Endothelial cell of umbilical vein (primary cell): ENCODE results near the gene C11orf21.

Experiments used
- CTCF ChIP-seq, 2 donors: IDR thresholded peaks; 1 replicate in 1 of 2; 2 replicates in 1 of 2; pipeline ENCODE4 v1.5.1; 2011; ENCODE audit warnings: low read length in 2 of 2, mild to moderate bottlenecking in 2 of 2, moderate library complexity in 2 of 2, control low read depth in 1 of 2, inconsistent platforms in 1 of 2, low read depth in 1 of 2; ENCODE audit not compliant: insufficient read depth in 1 of 2; ENCODE audit errors: extremely low read depth in 1 of 2
- EZH2 ChIP-seq: IDR thresholded peaks from 2 replicates; pipeline ENCODE4 v1.6.1; 2012; ENCODE audit warnings: borderline replicate concordance, low read depth, mild to moderate bottlenecking, moderate library complexity, low read length, inconsistent platforms; ENCODE audit not compliant: severe bottlenecking
- FOS ChIP-seq: IDR thresholded peaks from 2 replicates; pipeline ENCODE4 v1.6.1; 2011; ENCODE audit warnings: mild to moderate bottlenecking, low read length, moderate library complexity, borderline replicate concordance; ENCODE audit not compliant: insufficient read depth
- GATA2 ChIP-seq: IDR thresholded peaks from 2 replicates; pipeline ENCODE4 v1.7.0; 2011; ENCODE audit warnings: low read depth, mild to moderate bottlenecking, moderate library complexity, mixed read lengths, low read length; ENCODE audit not compliant: insufficient read length, insufficient read depth
- JUN ChIP-seq: IDR thresholded peaks from 2 replicates; pipeline ENCODE4 v1.6.1; 2011; ENCODE audit warnings: borderline replicate concordance, low read depth; ENCODE audit not compliant: insufficient read length, insufficient read depth
- MAX ChIP-seq: IDR thresholded peaks from 2 replicates; pipeline ENCODE4 v1.6.1; 2011; ENCODE audit not compliant: insufficient read depth, insufficient read length
- MYC ChIP-seq: IDR thresholded peaks from one replicate; pipeline ENCODE4 v1.6.1; 2011; ENCODE audit warnings: mild to moderate bottlenecking, low read depth, low read length
- POLR2A ChIP-seq: IDR thresholded peaks from 2 replicates; pipeline ENCODE4 v1.6.1; 2012; ENCODE audit warnings: low read depth, mild to moderate bottlenecking, control low read depth, low read length
- POLR2AphosphoS5 ChIP-seq: IDR thresholded peaks from 2 replicates; pipeline ENCODE4 v1.6.1; 2012; ENCODE audit warnings: low read depth, mild to moderate bottlenecking, control low read depth, low read length, moderate library complexity; ENCODE audit not compliant: insufficient read depth

GRCh38 chr11:2346014-2346413 is 44.3 kb upstream of the C11orf21 start:
- TF ChIP-seq GATA2 (no peak), EZH2 (no peak), CTCF (IDR thresholded peaks at IDR 0.05; ENCODE audit: extremely low read depth in 1 of 2, insufficient read depth in 1 of 2, low read depth in 1 of 2, low read length in 2 of 2) (no peak), MYC (no peak), POLR2AphosphoS5 (no peak), JUN (no peak), POLR2A (no peak), MAX (no peak), FOS (no peak)
